Large intestine (tissue), 1 donor: ENCODE measurements around the gene ZKSCAN3. TPM values are rescaled to one million over a fixed set of nuclear protein-coding genes. Genes with fewer than 3 reads are reported as not detected.

Experiments used
- polyA plus RNA-seq: library from polyadenylated mRNA; unstranded; fragments of 120-200 nt; gene quantifications from one replicate; pipeline ENCODE4 v1.2.1, GENCODE V29; 2013

The ZKSCAN3 gene
- polyA plus RNA-seq, 1 donor: 5.4 TPM

Other genes with a start within 250 kb of the ZKSCAN3 start
- gene ZSCAN16, start 225.3 kb upstream of the ZKSCAN3 start, polyA plus RNA-seq: 10.0 TPM
- 21.9 TPM for gene ZKSCAN8, start 208.1 kb upstream of the ZKSCAN3 start, polyA plus RNA-seq
- gene ZSCAN9, start 124.7 kb upstream of the ZKSCAN3 start, polyA plus RNA-seq: 20.0 TPM
- 7.8 TPM for gene ZKSCAN4, start 97.7 kb upstream of the ZKSCAN3 start, polyA plus RNA-seq
- 0.90 TPM for gene NKAPL, start 90.7 kb upstream of the ZKSCAN3 start, polyA plus RNA-seq
- 25.4 TPM for gene ZSCAN26, start 82.8 kb upstream of the ZKSCAN3 start, polyA plus RNA-seq
- gene PGBD1, start 68.4 kb upstream of the ZKSCAN3 start, polyA plus RNA-seq: 5.0 TPM
- 5.2 TPM for gene ZSCAN31, start 13.8 kb upstream of the ZKSCAN3 start, polyA plus RNA-seq
- gene ZSCAN12, start 49.8 kb downstream of the ZKSCAN3 start, polyA plus RNA-seq: 7.7 TPM
- gene ZSCAN23, start 93.5 kb downstream of the ZKSCAN3 start, polyA plus RNA-seq: 3.6 TPM
- not detected for gene GPX6, start 165.8 kb downstream of the ZKSCAN3 start, polyA plus RNA-seq
- gene GPX5, start 175.9 kb downstream of the ZKSCAN3 start, polyA plus RNA-seq: not detected